HG03439 (cell line): ENCODE results near the gene BACE1-AS.
"Not testable (repeated sequence)": the region's sequence is repeated elsewhere in the genome, so short reads cannot be mapped to it uniquely, and the experiment has no call there.

ENCODE experiments used
- ATAC-seq: cut with Tn5 transposase; IDR thresholded peaks from one replicate; pipeline ENCODE4 v1.9.1; 2021; ENCODE audit warnings: mild to moderate bottlenecking, moderate library complexity; ENCODE audit not compliant: unreplicated experiment

Gene BACE1-AS

GRCh38 chr11:117318738-117319137 is 27.6 kb downstream of the BACE1-AS start:
- no peak for ATAC-seq

- no peak for ATAC-seq
These were observed 28.2 kb downstream of the BACE1-AS start for GRCh38 chr11:117319214-117319840.

- ATAC-seq: not testable (repeated sequence)
These were observed 36.1 kb downstream of the BACE1-AS start for GRCh38 chr11:117327255-117327566.

- peak; percentile 95 for ATAC-seq
These were observed 36.6 kb downstream of the BACE1-AS start, which contains the start of gene CEP164 for GRCh38 chr11:117327567-117328374. Gene CEP164, plus strand, starts transcription at chr11:117327854. Its CDS starts 10,733 bp downstream, at chr11:117338587.

- ATAC-seq: no peak
These were observed 37.3 kb downstream of the BACE1-AS start for GRCh38 chr11:117328375-117329010.

GRCh38 chr11:117332843-117333242 is 41.7 kb downstream of the BACE1-AS start:
- ATAC-seq: no peak

GRCh38 chr11:117333917-117334316 is 42.8 kb downstream of the BACE1-AS start:
- no peak for ATAC-seq

GRCh38 chr11:117334896-117335295 is 43.8 kb downstream of the BACE1-AS start:
- ATAC-seq: no peak

GRCh38 chr11:117335399-117335798 is 44.3 kb downstream of the BACE1-AS start:
- ATAC-seq: no peak

GRCh38 chr11:117337076-117337475 is 45.9 kb downstream of the BACE1-AS start:
- ATAC-seq: no peak
